ENCODE measurements around the gene SLC25A41. TPM values are rescaled to one million over a fixed set of nuclear protein-coding genes. Genes with fewer than 3 reads are reported as not detected.

Gene SLC25A41
- total and polyA plus RNA-seq, 2 of the 13 experiments (the other 11 are each of a cell fraction or from before 2014, with no cell fraction given) = 0.33 to 0.95 TPM

DNA sequence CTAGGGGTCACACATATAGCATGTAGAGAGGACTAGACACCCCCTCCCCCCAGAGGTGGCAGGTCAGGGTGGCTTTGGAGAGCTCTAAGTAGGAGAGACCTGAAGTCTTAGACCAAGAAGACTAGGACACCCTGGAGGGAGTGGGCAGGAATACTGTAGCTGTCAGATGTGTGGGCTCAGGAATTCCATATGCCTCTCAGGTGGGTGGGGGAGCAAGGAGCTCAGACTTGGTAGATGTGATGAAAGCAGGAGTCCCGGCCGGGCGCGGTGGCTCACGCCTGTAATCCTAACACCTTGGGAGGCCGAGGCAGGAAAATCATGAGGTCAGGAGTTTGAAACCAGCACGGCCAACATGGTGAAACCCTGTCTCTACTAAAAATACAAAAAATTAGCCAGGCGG is 32.1 kb upstream of the SLC25A41 start:
- Histone ChIP-seq H3K9ac (ENCODE audit: insufficient read depth, low read depth, low read length) (no peak overlapping the region), H3K9me3 (ENCODE audit: low read length) (no peaks in the 10 kb centered on the region), H4K20me1 (ENCODE audit: insufficient read depth, low read length) (no peaks in the 10 kb centered on the region), H2AFZ (ENCODE audit: low read length) (no peak overlapping the region), H3K79me2 (ENCODE audit: insufficient read depth, low read length) (no peaks in the 10 kb centered on the region), H3K27ac (ENCODE audit: extremely low read length, insufficient read depth, low read length) (no peak overlapping the region), H3K4me3 (replicated peaks in 1 of 3; ENCODE audit: insufficient read depth in 1 of 3, low read depth in 2 of 3, low read length in 3 of 3) (no peak overlapping the region), H3K36me3 (replicated peaks in 1 of 2; ENCODE audit: control insufficient read depth in 1 of 2, insufficient read depth in 2 of 2, low read length in 2 of 2) (no peaks in the 10 kb centered on the region; a peak in 1 of 5 replicates), H3K4me2 (ENCODE audit: low read depth, low read length) (peak overlapping the region; percentile 87), H3K4me1 (ENCODE audit: insufficient read depth, low read length) (peaks cover 9% of the 10 kb centered on the region), H3K27me3 (ENCODE audit: control insufficient read depth in 1 of 2, insufficient read depth in 2 of 2, low read length in 2 of 2) (no peaks in the 10 kb centered on the region)
- no TSS peak for BruUV-seq (replicated peaks)
- ATAC-seq (no peak), FAIRE-seq (no peak), DNase-seq (ENCODE audit: low spot score) (no peak)
- POLR2A ChIA-PET = interaction anchor here (2.3 kb wide), 1 partner anchor 11 kb away, joined by 13 read pairs; no protein-coding TSS in a partner anchor
- CTCF ChIA-PET (ENCODE audit: low intra/inter-chr PET ratio, low total read pairs) = no interaction called here
- 99% methylated on average over 8 of the region's 8 CpGs for WGBS (ENCODE audit: low lambda C conversion rate)
- intact Hi-C loops (cut with micrococcal nuclease; ENCODE audit: unreplicated experiment) (no loop called here), in situ Hi-C loops (cut with HindIII; ENCODE audit: extremely low pct_ligation_motif_present, low pct_unique_long_range_greater_than_20kb) (no loop called here)
- no peak for TF ChIP-seq SNAPC4 (CRISPR knock-in tag; IDR thresholded peaks at IDR 0.05)
- TF ChIP-seq, protein P1, sequence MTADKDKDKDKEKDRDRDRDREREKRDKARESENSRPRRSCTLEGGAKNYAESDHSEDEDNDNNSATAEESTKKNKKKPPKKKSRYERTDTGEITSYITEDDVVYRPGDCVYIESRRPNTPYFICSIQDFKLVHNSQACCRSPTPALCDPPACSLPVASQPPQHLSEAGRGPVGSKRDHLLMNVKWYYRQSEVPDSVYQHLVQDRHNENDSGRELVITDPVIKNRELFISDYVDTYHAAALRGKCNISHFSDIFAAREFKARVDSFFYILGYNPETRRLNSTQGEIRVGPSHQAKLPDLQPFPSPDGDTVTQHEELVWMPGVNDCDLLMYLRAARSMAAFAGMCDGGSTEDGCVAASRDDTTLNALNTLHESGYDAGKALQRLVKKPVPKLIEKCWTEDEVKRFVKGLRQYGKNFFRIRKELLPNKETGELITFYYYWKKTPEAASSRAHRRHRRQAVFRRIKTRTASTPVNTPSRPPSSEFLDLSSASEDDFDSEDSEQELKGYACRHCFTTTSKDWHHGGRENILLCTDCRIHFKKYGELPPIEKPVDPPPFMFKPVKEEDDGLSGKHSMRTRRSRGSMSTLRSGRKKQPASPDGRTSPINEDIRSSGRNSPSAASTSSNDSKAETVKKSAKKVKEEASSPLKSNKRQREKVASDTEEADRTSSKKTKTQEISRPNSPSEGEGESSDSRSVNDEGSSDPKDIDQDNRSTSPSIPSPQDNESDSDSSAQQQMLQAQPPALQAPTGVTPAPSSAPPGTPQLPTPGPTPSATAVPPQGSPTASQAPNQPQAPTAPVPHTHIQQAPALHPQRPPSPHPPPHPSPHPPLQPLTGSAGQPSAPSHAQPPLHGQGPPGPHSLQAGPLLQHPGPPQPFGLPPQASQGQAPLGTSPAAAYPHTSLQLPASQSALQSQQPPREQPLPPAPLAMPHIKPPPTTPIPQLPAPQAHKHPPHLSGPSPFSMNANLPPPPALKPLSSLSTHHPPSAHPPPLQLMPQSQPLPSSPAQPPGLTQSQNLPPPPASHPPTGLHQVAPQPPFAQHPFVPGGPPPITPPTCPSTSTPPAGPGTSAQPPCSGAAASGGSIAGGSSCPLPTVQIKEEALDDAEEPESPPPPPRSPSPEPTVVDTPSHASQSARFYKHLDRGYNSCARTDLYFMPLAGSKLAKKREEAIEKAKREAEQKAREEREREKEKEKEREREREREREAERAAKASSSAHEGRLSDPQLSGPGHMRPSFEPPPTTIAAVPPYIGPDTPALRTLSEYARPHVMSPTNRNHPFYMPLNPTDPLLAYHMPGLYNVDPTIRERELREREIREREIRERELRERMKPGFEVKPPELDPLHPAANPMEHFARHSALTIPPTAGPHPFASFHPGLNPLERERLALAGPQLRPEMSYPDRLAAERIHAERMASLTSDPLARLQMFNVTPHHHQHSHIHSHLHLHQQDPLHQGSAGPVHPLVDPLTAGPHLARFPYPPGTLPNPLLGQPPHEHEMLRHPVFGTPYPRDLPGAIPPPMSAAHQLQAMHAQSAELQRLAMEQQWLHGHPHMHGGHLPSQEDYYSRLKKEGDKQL (CRISPR knock-in tag; IDR thresholded peaks at IDR 0.05; ENCODE audit: low read depth) = no peak
- TF ChIP-seq GMEB2 (CRISPR knock-in tag; IDR thresholded peaks at IDR 0.05; ENCODE audit: low read depth) = no peak

Measured in HepG2 (cell line).